ENCODE results near the gene TMEM179.

TMEM179 gene

DNA sequence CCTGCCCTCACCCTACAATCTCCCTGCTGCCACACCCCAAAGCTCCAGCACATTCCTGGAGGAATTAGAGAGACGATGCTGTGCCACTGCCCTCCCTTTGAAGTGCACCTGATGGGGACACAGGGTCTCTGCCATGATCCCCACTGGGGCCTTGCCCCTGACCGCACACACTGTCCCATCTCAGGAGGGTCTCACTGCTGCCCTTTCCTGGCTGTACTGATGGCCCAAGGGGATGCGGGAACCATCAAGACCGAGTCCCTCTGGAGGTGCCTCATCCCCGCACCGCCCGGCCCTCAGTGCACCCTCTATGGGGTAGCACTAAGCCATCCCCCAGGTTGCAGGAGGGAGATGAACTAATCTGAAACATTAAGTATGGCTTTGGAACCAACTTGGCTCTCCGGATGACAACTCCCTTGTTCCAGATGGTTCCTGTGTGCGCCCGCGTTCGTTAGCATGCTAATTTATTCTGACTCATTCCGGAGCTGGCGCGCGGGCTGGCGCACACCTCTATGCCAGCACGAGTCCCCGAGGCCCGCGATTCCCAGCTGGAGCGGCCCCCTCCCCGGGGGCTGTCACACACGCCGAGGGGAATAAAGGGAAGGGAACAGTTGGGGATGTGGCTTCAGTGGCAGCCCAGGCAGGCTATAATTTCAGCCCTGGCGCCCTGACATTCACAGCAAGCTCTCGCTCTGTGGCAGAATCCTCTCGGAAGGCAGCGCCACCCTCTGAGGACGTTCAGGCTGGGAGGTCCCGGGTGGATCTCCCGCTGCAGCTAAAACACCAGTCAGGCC lies 59.2 kb downstream of the TMEM179 start:
- DNase-seq (ENCODE audit: low read depth), result no peak
- H3K4me3 ChIP-seq (ENCODE audit: low read depth, low read length), result no peak overlapping the region
- TF ChIP-seq CTCF (IDR thresholded peaks at IDR 0.05; ENCODE audit: low read depth, low read length, missing control alignments), result no peak

- no peak for TF ChIP-seq CTCF (IDR thresholded peaks at IDR 0.05; ENCODE audit: low read depth, low read length, missing control alignments)
- no peak overlapping the region for H3K4me3 ChIP-seq (ENCODE audit: low read depth, low read length)
- no peak for DNase-seq (ENCODE audit: low read depth)
Measured at GRCh38 chr14:104544362-104544961, 60.1 kb downstream of the TMEM179 start.

DNA sequence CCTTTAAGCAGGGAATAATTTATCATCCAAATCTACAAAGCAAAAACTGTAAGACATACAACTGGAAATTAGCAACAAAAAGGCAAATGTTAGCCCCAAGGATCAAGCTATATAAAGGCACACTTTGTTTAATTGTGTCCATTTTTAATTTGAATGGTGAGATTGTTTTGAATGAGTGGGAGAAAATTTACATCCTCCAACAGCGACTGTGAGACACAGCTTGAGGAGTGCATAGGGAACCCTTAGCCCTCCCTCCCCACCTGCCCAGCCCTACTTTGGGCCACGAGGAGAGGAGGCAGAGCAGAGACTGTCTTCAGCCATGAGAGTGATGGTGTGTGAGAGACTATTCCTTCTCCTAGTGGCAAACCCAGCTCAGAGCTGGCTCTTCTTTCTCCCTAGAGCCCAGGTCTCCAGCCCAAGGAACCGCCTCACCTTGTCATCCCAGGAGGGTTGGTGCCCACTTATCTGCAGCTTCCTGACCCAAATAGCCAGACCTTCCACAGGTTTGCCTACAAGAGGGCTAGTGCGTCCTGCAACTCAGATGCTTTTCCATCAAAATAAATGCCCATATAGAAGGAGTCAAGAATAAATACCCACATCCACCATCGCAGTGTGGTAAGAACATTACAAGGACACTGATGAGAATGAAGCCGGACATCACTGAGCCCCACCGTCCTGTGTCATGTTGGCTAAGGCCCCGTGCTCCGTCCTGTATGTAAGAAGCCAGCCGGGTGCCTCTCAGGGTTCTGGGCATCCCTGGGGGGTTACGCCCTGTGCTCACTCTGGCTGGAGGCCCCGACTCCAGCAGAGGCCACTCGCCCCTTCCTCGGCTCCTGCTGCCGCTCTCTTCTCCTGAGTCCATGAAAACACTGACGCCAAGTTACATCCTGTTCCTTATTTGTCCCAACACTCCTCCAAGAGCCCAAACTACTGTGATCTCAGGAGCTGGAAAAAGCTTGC lies 61.4 kb downstream of the TMEM179 start:
- no peak overlapping the region for H3K4me3 ChIP-seq (ENCODE audit: low read depth, low read length)
- no peak for TF ChIP-seq CTCF (IDR thresholded peaks at IDR 0.05; ENCODE audit: low read depth, low read length, missing control alignments)
- DNase-seq (ENCODE audit: low read depth), result no peak

- no peak overlapping the region for H3K4me3 ChIP-seq (ENCODE audit: low read depth, low read length)
- no peak for TF ChIP-seq CTCF (IDR thresholded peaks at IDR 0.05; ENCODE audit: low read depth, low read length, missing control alignments)
- DNase-seq (ENCODE audit: low read depth), result no peak
Measured at GRCh38 chr14:104541905-104542465, 62.6 kb downstream of the TMEM179 start.

Measured in GM12864 (cell line).